HepG2 (cell line): ENCODE data around the gene TMEM135. TPM values are rescaled to one million over a fixed set of nuclear protein-coding genes. Genes with fewer than 3 reads are reported as not detected.

Experiments
- CHD4 ChIP-seq: fragments of 200-600 bp; sonication (generic); IDR thresholded peaks from 2 replicates; pipeline ENCODE4 v1.7.0; 2017; ENCODE audit warnings: mild to moderate bottlenecking, low read length, borderline replicate concordance
- DNMT1 ChIP-seq: sonication (generic); formaldehyde crosslinking; IDR thresholded peaks from 2 replicates; pipeline ENCODE4 v1.5.1; 2020; ENCODE audit warnings: mild to moderate bottlenecking, missing genetic modification reagents
- FIP1L1 ChIP-seq: fragments of 200-400 bp; formaldehyde crosslinking; IDR thresholded peaks from 2 replicates; pipeline ENCODE4 v1.6.1; 2018; ENCODE audit warnings: low read depth, mild to moderate bottlenecking, low read length, moderate library complexity, borderline replicate concordance; ENCODE audit not compliant: insufficient read depth
- GLMP ChIP-seq: sonication (generic); formaldehyde crosslinking; IDR thresholded peaks from 2 replicates; pipeline ENCODE4 v1.9.0; 2021; ENCODE audit warnings: missing genetic modification reagents, mild to moderate bottlenecking, borderline replicate concordance
- ISL2 ChIP-seq: sonication (generic); formaldehyde crosslinking; IDR thresholded peaks from 2 replicates; pipeline ENCODE4 v1.5.0; 2020; ENCODE audit warnings: missing genetic modification reagents
- JUNB ChIP-seq: sonication (generic); formaldehyde crosslinking; IDR thresholded peaks from 2 replicates; pipeline ENCODE4 v1.8.0; 2022; ENCODE audit warnings: missing genetic modification reagents, mild to moderate bottlenecking, borderline replicate concordance
- KLF12 ChIP-seq: sonication (generic); formaldehyde crosslinking; IDR thresholded peaks from 2 replicates; pipeline ENCODE4 v1.4.0; 2020; ENCODE audit warnings: missing genetic modification reagents, borderline replicate concordance
- MEIS2 ChIP-seq: sonication (generic); formaldehyde crosslinking; IDR thresholded peaks from 2 replicates; pipeline ENCODE4 v1.9.0; 2021; ENCODE audit warnings: mild to moderate bottlenecking, missing genetic modification reagents
- PLRG1 ChIP-seq: fragments of 450-650 bp; conservative IDR thresholded peaks from 2 replicates; pipeline ENCODE4 v1.6.1; 2016
- SATB2 ChIP-seq: sonication (generic); formaldehyde crosslinking; IDR thresholded peaks from 2 replicates; pipeline ENCODE4 v1.5.0; 2020; ENCODE audit warnings: missing genetic modification reagents
- SP4 ChIP-seq: sonication (generic); formaldehyde crosslinking; IDR thresholded peaks from 2 replicates; pipeline ENCODE4 v1.8.1; 2023; ENCODE audit warnings: mild to moderate bottlenecking, missing genetic modification reagents
- SRF ChIP-seq: IDR thresholded peaks from 2 replicates; pipeline ENCODE4 v1.6.1; 2011; ENCODE audit warnings: mild to moderate bottlenecking, low read depth, low read length, moderate library complexity
- TBX3 ChIP-seq: fragments of 450-650 bp; IDR thresholded peaks from 2 replicates; pipeline ENCODE4 v1.6.1; 2017; ENCODE audit warnings: antibody characterized with exemption, mild to moderate bottlenecking, inconsistent platforms, borderline replicate concordance
- ZBTB21 ChIP-seq: sonication (generic); formaldehyde crosslinking; IDR thresholded peaks from 2 replicates; pipeline ENCODE4 v1.4.0; 2020; ENCODE audit warnings: missing genetic modification reagents
- ZNF33B ChIP-seq: sonication (generic); formaldehyde crosslinking; IDR thresholded peaks from 2 replicates; pipeline ENCODE4 v1.5.1; 2020; ENCODE audit warnings: mild to moderate bottlenecking, missing genetic modification reagents
- ZNF615 ChIP-seq: sonication (generic); formaldehyde crosslinking; IDR thresholded peaks from 2 replicates; pipeline ENCODE4 v1.5.0; 2020; ENCODE audit warnings: mild to moderate bottlenecking, missing genetic modification reagents, borderline replicate concordance
- ZNF629 ChIP-seq: sonication (generic); formaldehyde crosslinking; conservative IDR thresholded peaks from 2 replicates; pipeline ENCODE4 v1.5.0; 2020; ENCODE audit warnings: missing genetic modification reagents
- ZNF644 ChIP-seq: IDR thresholded peaks from 2 replicates; pipeline ENCODE4 v1.6.1; 2016; ENCODE audit warnings: low read depth
- ZNF709 ChIP-seq: sonication (generic); formaldehyde crosslinking; IDR thresholded peaks from 2 replicates; pipeline ENCODE4 v1.5.0; 2020; ENCODE audit warnings: mild to moderate bottlenecking, missing genetic modification reagents
- polyA plus RNA-seq, 8 experiments: library from polyadenylated mRNA; depleted of rRNA in 3 of 8; stranded (reverse) in 7 of 8; unstranded in 1 of 8; fragments of >200 nt; fragmentation: Illumina TruSeq in 4 of 8; extraction: Trizol in 4 of 8; gene quantifications; 2 replicates each; pipeline versions ENCODE4 v1.2.1 to v1.2.3, GENCODE V29; 2011 to 2016; ENCODE audit warnings: low read depth in 4 of 8, missing spikeins in 1 of 8, mixed read lengths in 1 of 8; ENCODE audit not compliant: insufficient read depth in 1 of 8
- total RNA-seq, 5 experiments: library from RNA; depleted of rRNA; stranded (reverse); fragments of >200 nt; fragmentation: Illumina TruSeq; extraction: Trizol; gene quantifications; 2 replicates each; pipeline ENCODE4 v1.2.3, GENCODE V29; 2016; ENCODE audit warnings: low read depth in 1 of 5
- TF ChIP-seq, protein P1 (sequence below): sonication (generic); formaldehyde crosslinking; IDR thresholded peaks from 2 replicates; pipeline ENCODE4 v1.8.0; 2023; ENCODE audit warnings: mild to moderate bottlenecking, missing genetic modification reagents
- TF ChIP-seq, protein P2 (sequence below), 2 experiments: fragments of 450-650 bp in 1 of 2; sonication (generic) in 1 of 2; formaldehyde crosslinking; IDR thresholded peaks; 2 replicates each; pipeline versions ENCODE4 v1.5.0 to v1.8.0; 2020 to 2022; ENCODE audit warnings: mild to moderate bottlenecking in 1 of 2, missing genetic modification reagents in 1 of 2
- TF ChIP-seq, protein P3 (sequence below): sonication (generic); formaldehyde crosslinking; IDR thresholded peaks from 2 replicates; pipeline ENCODE4 v1.8.0; 2022; ENCODE audit warnings: mild to moderate bottlenecking, missing genetic modification reagents; ENCODE audit not compliant: insufficient replicate concordance
- TF ChIP-seq, protein P4 (sequence below): sonication (generic); formaldehyde crosslinking; IDR thresholded peaks from 2 replicates; pipeline ENCODE4 v1.4.0; 2020; ENCODE audit warnings: missing genetic modification reagents
- TF ChIP-seq, protein P5 (sequence below): sonication (generic); formaldehyde crosslinking; IDR thresholded peaks from 2 replicates; pipeline ENCODE4 v1.5.1; 2020; ENCODE audit warnings: missing genetic modification reagents, mild to moderate bottlenecking, borderline replicate concordance

The TMEM135 gene
- total and polyA plus RNA-seq, 2 of the 13 experiments (the other 11 are each of a cell fraction or from before 2014, with no cell fraction given), result 36.6 to 88.9 TPM

DNA sequence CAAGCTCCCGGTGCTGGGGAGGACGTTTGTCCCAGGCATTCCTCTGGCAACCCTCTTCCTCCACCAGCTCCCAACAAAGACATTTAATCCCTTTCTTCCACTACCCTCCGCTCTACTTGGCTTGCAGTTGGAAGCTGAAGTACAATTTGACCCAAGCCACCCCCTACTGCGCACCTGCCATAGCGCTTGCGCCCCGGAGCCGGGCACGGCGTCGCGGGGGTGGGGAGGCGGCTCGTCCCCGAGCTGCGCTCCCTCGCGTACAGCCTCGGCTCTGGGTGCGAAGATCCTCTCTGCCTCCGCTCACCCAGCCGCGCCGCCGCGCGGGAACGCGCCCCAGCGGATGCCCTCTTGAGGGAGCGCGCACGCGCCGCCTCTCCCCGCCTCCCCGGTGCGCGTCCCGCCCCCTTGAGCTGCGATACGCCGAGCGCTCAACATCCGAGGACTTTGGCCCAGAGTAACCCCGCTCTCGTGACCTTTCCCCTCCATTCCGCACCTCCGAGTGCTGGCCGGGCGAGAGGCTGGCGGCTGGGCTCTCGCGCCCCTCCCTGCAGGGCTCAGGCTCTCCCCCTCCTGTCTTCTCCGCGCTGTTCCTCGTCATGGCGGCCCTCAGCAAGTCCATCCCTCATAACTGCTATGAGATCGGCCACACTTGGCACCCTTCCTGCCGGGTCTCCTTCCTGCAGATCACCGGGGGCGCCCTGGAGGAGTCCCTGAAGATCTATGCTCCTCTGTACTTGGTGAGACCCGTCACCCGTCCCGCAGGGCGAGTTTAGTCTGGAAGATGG is at the start of gene TMEM135 (continued):
- TF ChIP-seq SATB2 (no peak), JUNB (0 out of 2 replicates have a peak, but pooled peaks have one; percentile 44), ISL2 (CRISPR knock-in tag) (peak; percentile 79), CHD4 (no peak), MEIS2 (CRISPR knock-in tag) (peak; percentile 52; the same call in 1 of the 2 replicates), ZNF629 (peak; percentile 64; the same call in 1 of the 2 replicates), ZNF709 (CRISPR knock-in tag) (peak; percentile 86; the same call in 1 of the 2 replicates), ZNF615 (CRISPR knock-in tag) (no peak), KLF12 (CRISPR knock-in tag) (peak; percentile 85; the same call in 1 of the 2 replicates), SP4 (CRISPR knock-in tag) (peak; percentile 94), ZNF33B (CRISPR knock-in tag) (peak; percentile 46; the same call in 1 of the 2 replicates), FIP1L1 (0 out of 2 replicates have a peak, but pooled peaks have one; percentile 40), DNMT1 (CRISPR knock-in tag) (peak; percentile 77), TBX3 (0 out of 2 replicates have a peak, but pooled peaks have one; percentile 56), ZNF644 (CRISPR knock-in tag) (peak; percentile 42; the same call in 1 of the 2 replicates), SRF (no peak; the same call in 1 of the 2 replicates), PLRG1 (no peak), GLMP (CRISPR knock-in tag) (no peak), ZBTB21 (CRISPR knock-in tag) (no peak)
- TF ChIP-seq, protein P1, sequence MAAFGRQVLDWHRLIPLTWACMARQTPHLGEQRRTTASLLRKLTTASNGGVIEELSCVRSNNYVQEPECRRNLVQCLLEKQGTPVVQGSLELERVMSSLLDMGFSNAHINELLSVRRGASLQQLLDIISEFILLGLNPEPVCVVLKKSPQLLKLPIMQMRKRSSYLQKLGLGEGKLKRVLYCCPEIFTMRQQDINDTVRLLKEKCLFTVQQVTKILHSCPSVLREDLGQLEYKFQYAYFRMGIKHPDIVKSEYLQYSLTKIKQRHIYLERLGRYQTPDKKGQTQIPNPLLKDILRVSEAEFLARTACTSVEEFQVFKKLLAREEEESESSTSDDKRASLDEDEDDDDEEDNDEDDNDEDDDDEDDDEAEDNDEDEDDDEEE (CRISPR knock-in tag), result no peak; the same call in 1 of the 2 replicates
- TF ChIP-seq, protein P2, sequence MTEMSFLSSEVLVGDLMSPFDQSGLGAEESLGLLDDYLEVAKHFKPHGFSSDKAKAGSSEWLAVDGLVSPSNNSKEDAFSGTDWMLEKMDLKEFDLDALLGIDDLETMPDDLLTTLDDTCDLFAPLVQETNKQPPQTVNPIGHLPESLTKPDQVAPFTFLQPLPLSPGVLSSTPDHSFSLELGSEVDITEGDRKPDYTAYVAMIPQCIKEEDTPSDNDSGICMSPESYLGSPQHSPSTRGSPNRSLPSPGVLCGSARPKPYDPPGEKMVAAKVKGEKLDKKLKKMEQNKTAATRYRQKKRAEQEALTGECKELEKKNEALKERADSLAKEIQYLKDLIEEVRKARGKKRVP (CRISPR knock-in tag; IDR thresholded peaks at IDR 0.05), result peak in 1 of 2 experiments; percentile 57; a peak in 1 of 4 replicates
- TF ChIP-seq, protein P3, sequence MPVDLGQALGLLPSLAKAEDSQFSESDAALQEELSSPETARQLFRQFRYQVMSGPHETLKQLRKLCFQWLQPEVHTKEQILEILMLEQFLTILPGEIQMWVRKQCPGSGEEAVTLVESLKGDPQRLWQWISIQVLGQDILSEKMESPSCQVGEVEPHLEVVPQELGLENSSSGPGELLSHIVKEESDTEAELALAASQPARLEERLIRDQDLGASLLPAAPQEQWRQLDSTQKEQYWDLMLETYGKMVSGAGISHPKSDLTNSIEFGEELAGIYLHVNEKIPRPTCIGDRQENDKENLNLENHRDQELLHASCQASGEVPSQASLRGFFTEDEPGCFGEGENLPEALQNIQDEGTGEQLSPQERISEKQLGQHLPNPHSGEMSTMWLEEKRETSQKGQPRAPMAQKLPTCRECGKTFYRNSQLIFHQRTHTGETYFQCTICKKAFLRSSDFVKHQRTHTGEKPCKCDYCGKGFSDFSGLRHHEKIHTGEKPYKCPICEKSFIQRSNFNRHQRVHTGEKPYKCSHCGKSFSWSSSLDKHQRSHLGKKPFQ (CRISPR knock-in tag), result peak; percentile 47
- TF ChIP-seq, protein P4, sequence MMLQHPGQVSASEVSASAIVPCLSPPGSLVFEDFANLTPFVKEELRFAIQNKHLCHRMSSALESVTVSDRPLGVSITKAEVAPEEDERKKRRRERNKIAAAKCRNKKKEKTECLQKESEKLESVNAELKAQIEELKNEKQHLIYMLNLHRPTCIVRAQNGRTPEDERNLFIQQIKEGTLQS (CRISPR knock-in tag), result no peak
- TF ChIP-seq, protein P5, sequence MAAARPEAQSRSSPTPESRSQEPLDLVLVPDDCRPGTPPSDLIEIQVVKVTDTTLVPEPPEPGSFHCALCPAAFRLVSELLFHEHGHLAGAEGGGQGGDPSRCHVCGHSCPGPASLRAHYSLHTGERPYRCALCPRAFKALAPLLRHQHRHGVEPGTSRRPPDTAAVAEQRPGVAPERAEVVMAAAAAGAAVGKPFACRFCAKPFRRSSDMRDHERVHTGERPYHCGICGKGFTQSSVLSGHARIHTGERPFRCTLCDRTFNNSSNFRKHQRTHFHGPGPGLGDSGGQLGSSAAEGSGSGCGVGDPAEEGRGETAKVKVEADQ (CRISPR knock-in tag), result peak; percentile 85
